GM12872 (cell line): ENCODE results near the gene PLAAT1.

Experiments used
- CTCF ChIP-seq: IDR thresholded peaks from 3 replicates; pipeline ENCODE4 v1.5.1; 2011; ENCODE audit warnings: low read depth, mild to moderate bottlenecking, low read length, moderate library complexity; ENCODE audit not compliant: insufficient read depth

The PLAAT1 gene

GRCh38 chr3:193212844-193213243 lies 28.2 kb upstream of the PLAAT1 start:
- no peak for TF ChIP-seq CTCF

GRCh38 chr3:193214445-193214844 lies 26.6 kb upstream of the PLAAT1 start:
- TF ChIP-seq CTCF, result no peak

- no peak for TF ChIP-seq CTCF
These were observed 15.5 kb upstream of the PLAAT1 start for GRCh38 chr3:193225302-193226125.

GRCh38 chr3:193228206-193228605 lies 12.8 kb upstream of the PLAAT1 start:
- TF ChIP-seq CTCF, result no peak

- no peak for TF ChIP-seq CTCF
These were observed 11.1 kb upstream of the PLAAT1 start for GRCh38 chr3:193229851-193230420.

- no peak for TF ChIP-seq CTCF
These were observed 10.4 kb upstream of the PLAAT1 start for GRCh38 chr3:193230610-193231009.

- TF ChIP-seq CTCF, result no peak
These were observed 9.8 kb upstream of the PLAAT1 start for GRCh38 chr3:193231201-193231600.
